Esophagus squamous epithelium (tissue), 5 donors: ENCODE results near the gene RGS9. TPM values are rescaled to one million over a fixed set of nuclear protein-coding genes. Genes with fewer than 3 reads are reported as not detected.
A peak's percentile ranks its signal among the peaks of the same experiment; 100 is the strongest.

Source experiments
- DNase-seq: peaks from one replicate; lab custom pipeline; 2025; lab: John Stamatoyannopoulos, UW
- H3K27ac ChIP-seq, 4 donors: fragments of 200-600 bp; sonication (generic); one replicate each; pipeline ENCODE4 v1.5.1; 2016 to 2019; ENCODE audit warnings: mild to moderate bottlenecking in 1 of 4
- H3K27me3 ChIP-seq, 4 donors: fragments of 200-600 bp; sonication (generic); 1 replicate in 3 of 4; 2 replicates in 1 of 4; pipeline versions ENCODE4 v1.5.1 to v1.6.0; 2017 to 2021; ENCODE audit warnings: antibody characterized with exemption in 1 of 4
- H3K36me3 ChIP-seq, 3 donors: fragments of 200-600 bp; sonication (generic); one replicate each; pipeline ENCODE4 v1.5.1; 2016 to 2019
- H3K4me1 ChIP-seq, 3 donors: fragments of 200-600 bp; sonication (generic); one replicate each; pipeline ENCODE4 v1.5.1; 2017 to 2019
- H3K4me3 ChIP-seq, 4 donors: fragments of 200-600 bp; sonication (generic); 1 replicate in 3 of 4; 2 replicates in 1 of 4; pipeline ENCODE4 v1.5.1; 2016 to 2019; ENCODE audit warnings: mild to moderate bottlenecking in 2 of 4, moderate library complexity in 1 of 4
- H3K9me3 ChIP-seq, 3 donors: fragments of 200-600 bp; sonication (generic); one replicate each; pipeline ENCODE4 v1.5.1; 2016 to 2019
- CTCF ChIP-seq, 6 experiments: fragments of 450-650 bp in 4 of 6; fragments of 200-600 bp in 2 of 6; sonication (generic) in 2 of 6; IDR thresholded peaks; one replicate each; pipeline ENCODE4 v1.5.1; 2016 to 2019; ENCODE audit warnings: antibody characterized with exemption in 6 of 6, mild to moderate bottlenecking in 4 of 6, moderate library complexity in 4 of 6
- POLR2A ChIP-seq, 4 donors: fragments of 450-650 bp; IDR thresholded peaks; one replicate each; pipeline ENCODE4 v1.6.1; 2017; ENCODE audit warnings: antibody characterized with exemption in 4 of 4, mild to moderate bottlenecking in 4 of 4, moderate library complexity in 3 of 4
- WGBS, 2 donors: methylation state at CpG; one replicate each; pipeline ENCODE4 v1.1.5; 2018; 5-methylcytosine and 5-hydroxymethylcytosine counted together
- intact Hi-C: fragments of 100-400 bp; cut with DNase I; formaldehyde crosslinking; loops from one replicate; pipeline ENCODE4 v1.15.0; 2022
- total RNA-seq, 4 donors: library from RNA; depleted of rRNA; stranded (reverse); fragments of >200 nt; gene quantifications; one replicate each; pipeline ENCODE4 v1.1.0, GENCODE V29; 2016
- donor health status: DM: yes; HTN: yes; CAD: no.

The RGS9 gene
- total RNA-seq, 4 donors from 2014 or later = 0.45 to 8.1 (median 2.9) TPM

- H3K27ac ChIP-seq = peak overlapping the region in 1 of 4 donors; percentile 42
Measured at GRCh38 chr17:65181237-65182061, 44.3 kb downstream of the RGS9 start.

GRCh38 chr17:65182233-65182632, 45.1 kb downstream of the RGS9 start:
- Histone ChIP-seq H3K9me3 (no peaks in the 10 kb centered on the region), H3K27me3 (peaks cover 0 to 7% (median 0%) of the 10 kb centered on the region in 4 donors), H3K36me3 (no peaks in the 10 kb centered on the region), H3K4me3 (no peak overlapping the region), H3K27ac (peak overlapping the region in 1 of 4 donors; percentile 55), H3K4me1 (peaks cover 0 to 11% (median 0%) of the 10 kb centered on the region in 3 donors)
- intact Hi-C loops = no loop called here
- TF ChIP-seq POLR2A (IDR thresholded peaks at IDR 0.05) (no peak), CTCF (IDR thresholded peaks at IDR 0.05) (no peak)
- DNase-seq = no peak
- WGBS, 2 donors = 78 to 92% methylated on average over 4 to 9 of the region's 9 CpGs

More at GRCh38 chr17:65181237-65182061, 44.3 kb downstream of the RGS9 start:
- H3K4me3 ChIP-seq = no peak overlapping the region
- intact Hi-C loops = no loop called here
- no peaks in the 10 kb centered on the region for H3K36me3 ChIP-seq
- no peaks in the 10 kb centered on the region for H3K9me3 ChIP-seq
- H3K27me3 ChIP-seq = peaks cover 0 to 7% (median 0%) of the 10 kb centered on the region in 4 donors
- H3K4me1 ChIP-seq = peaks cover 0 to 11% (median 0%) of the 10 kb centered on the region in 3 donors
- DNase-seq = no peak
- 65 to 76% methylated on average over 5 to 7 of the region's 9 CpGs for WGBS, 2 donors
- no peak for TF ChIP-seq POLR2A (IDR thresholded peaks at IDR 0.05)
- TF ChIP-seq CTCF (IDR thresholded peaks at IDR 0.05) = no peak

GRCh38 chr17:65183736-65184135, 46.6 kb downstream of the RGS9 start:
- Histone ChIP-seq H3K27me3 (peaks cover 0 to 7% (median 0%) of the 10 kb centered on the region in 4 donors), H3K9me3 (no peaks in the 10 kb centered on the region), H3K4me3 (no peak overlapping the region), H3K4me1 (peaks cover 0 to 11% (median 0%) of the 10 kb centered on the region in 3 donors), H3K27ac (peak overlapping the region in 1 of 4 donors; percentile 55), H3K36me3 (no peaks in the 10 kb centered on the region)
- DNase-seq = no peak
- no peak for TF ChIP-seq POLR2A (IDR thresholded peaks at IDR 0.05)
- TF ChIP-seq CTCF (IDR thresholded peaks at IDR 0.05) = no peak
- WGBS, 2 donors = 22 to 46% methylated on average over 5 to 6 of the region's 6 CpGs
- intact Hi-C loops = no loop called here

GRCh38 chr17:65184235-65184959, 47.2 kb downstream of the RGS9 start:
- peak overlapping the region in 1 of 4 donors; percentile 2 for H3K27ac ChIP-seq
- intact Hi-C loops = no loop called here
- no peaks in the 10 kb centered on the region for H3K36me3 ChIP-seq
- no peaks in the 10 kb centered on the region for H3K9me3 ChIP-seq
- no peak overlapping the region for H3K4me3 ChIP-seq
- H3K27me3 ChIP-seq = peaks cover 0 to 10% (median 0%) of the 10 kb centered on the region in 4 donors
- 73 to 78% methylated on average over 5 of the region's 5 CpGs for WGBS, 2 donors
- DNase-seq = no peak
- peaks cover 0 to 7% (median 0%) of the 10 kb centered on the region in 3 donors for H3K4me1 ChIP-seq
- TF ChIP-seq CTCF (IDR thresholded peaks at IDR 0.05) (no peak), POLR2A (IDR thresholded peaks at IDR 0.05) (no peak)
